AG10803 (cell line): ENCODE measurements around the gene MPPED1.

Source experiments
- DNase-seq: peaks from one replicate; pipeline ENCODE4 v3.0.0; 2010; ENCODE audit warnings: low read depth
- H3K4me3 ChIP-seq: 2 replicates; pipeline ENCODE4 v1.5.1; 2011; ENCODE audit warnings: mild to moderate bottlenecking, low read length, control low read depth
- TF ChIP-seq, protein P1 (sequence below): conservative IDR thresholded peaks from 2 replicates; pipeline ENCODE4 v1.5.1; 2011; ENCODE audit warnings: mild to moderate bottlenecking, low read length, control low read depth, inconsistent platforms

Gene MPPED1

DNA sequence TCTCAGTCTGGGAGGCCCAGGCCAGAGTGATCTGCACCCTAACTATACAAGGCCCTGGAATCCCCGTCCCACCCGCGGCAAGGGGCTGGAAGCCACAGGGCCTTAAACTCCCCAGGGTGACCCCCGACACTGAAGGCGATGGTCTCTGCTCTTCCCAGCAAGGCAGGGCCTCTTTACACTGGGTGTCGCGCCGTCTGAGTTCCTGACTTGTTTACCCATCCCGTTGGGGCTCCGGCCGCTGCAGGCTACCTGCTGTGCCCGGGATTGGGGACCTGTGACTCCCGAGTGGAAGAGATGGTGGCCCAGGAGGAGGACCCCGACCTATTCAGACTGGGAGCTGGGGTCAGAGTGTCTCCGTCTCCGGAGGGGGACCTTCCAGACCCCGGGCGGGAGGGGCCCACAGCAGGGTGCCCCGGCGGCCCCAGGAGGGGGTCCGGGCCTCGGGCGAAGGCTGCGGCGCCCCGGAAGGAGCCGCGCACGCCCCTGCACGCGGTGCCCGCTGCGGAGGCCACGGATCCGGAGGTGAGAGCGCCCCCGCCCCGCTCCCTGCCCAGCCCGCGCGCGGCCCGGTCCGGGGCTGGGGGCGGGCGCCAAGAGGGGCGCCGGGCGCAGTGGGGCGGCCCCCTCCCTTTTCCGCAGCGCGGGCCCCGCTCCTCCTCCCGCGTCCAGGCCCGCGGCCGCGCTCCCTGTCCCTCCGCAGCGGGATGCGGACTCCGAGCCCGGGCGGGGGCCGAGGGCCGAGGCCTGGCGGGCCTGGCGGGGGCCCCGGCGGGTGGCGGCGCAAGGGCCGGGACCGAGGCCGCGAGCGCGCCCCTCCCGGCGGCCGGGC lies 560 bp upstream of the MPPED1 start:
- TF ChIP-seq, protein P1, sequence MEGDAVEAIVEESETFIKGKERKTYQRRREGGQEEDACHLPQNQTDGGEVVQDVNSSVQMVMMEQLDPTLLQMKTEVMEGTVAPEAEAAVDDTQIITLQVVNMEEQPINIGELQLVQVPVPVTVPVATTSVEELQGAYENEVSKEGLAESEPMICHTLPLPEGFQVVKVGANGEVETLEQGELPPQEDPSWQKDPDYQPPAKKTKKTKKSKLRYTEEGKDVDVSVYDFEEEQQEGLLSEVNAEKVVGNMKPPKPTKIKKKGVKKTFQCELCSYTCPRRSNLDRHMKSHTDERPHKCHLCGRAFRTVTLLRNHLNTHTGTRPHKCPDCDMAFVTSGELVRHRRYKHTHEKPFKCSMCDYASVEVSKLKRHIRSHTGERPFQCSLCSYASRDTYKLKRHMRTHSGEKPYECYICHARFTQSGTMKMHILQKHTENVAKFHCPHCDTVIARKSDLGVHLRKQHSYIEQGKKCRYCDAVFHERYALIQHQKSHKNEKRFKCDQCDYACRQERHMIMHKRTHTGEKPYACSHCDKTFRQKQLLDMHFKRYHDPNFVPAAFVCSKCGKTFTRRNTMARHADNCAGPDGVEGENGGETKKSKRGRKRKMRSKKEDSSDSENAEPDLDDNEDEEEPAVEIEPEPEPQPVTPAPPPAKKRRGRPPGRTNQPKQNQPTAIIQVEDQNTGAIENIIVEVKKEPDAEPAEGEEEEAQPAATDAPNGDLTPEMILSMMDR: no peak
- no peak overlapping the region for H3K4me3 ChIP-seq
- DNase-seq: no peak

GRCh38 chr22:43412808-43413795 lies 1.3 kb downstream of the MPPED1 start:
- no peak overlapping the region for H3K4me3 ChIP-seq
- TF ChIP-seq, protein P1: no peak
- DNase-seq: no peak

DNA sequence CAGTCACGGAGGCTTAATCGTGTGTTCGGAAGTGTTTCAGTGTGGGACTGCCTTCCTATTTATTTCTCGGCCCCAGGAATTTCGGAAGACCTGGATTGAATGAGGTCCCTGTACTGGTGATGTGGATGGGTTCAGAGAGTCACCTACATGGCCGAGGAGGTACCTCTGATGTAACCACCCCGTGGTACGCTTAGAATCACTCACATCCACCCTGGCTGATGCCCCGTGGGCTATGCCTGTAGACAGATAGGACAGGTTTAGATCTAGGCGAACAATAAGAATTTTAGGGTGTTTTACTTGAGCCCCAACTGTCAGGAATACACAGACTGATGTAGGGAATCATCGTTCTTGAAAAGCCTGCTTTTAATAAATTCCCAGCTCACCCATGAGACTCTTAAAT lies 2.0 kb downstream of the MPPED1 start:
- H3K4me3 ChIP-seq: no peak overlapping the region
- TF ChIP-seq, protein P1: no peak
- no peak for DNase-seq

GRCh38 chr22:43415681-43416080 lies 3.9 kb downstream of the MPPED1 start:
- no peak for DNase-seq
- TF ChIP-seq, protein P1: no peak
- H3K4me3 ChIP-seq: no peak overlapping the region

DNA sequence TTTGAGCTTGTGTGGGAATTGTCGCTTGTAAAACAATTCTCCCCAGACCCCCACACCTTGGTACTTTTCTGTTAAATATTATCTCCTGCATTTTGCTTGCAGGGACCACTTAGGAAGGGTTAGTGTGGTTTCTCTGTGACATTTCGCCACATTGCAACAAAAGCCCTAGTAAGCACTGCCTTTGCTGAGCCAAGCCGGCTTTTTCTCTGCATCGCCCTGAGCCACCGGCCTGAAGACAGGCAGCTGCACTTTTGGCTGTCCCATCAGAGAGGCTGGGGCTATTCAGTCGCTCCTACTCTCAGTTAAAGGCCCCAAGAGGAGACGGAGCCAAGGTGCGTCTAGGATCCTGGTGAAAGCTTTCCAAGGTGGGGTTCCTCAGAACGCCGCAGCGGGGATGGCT lies 5.7 kb downstream of the MPPED1 start:
- no peak overlapping the region for H3K4me3 ChIP-seq
- no peak for DNase-seq
- TF ChIP-seq, protein P1: no peak

DNA sequence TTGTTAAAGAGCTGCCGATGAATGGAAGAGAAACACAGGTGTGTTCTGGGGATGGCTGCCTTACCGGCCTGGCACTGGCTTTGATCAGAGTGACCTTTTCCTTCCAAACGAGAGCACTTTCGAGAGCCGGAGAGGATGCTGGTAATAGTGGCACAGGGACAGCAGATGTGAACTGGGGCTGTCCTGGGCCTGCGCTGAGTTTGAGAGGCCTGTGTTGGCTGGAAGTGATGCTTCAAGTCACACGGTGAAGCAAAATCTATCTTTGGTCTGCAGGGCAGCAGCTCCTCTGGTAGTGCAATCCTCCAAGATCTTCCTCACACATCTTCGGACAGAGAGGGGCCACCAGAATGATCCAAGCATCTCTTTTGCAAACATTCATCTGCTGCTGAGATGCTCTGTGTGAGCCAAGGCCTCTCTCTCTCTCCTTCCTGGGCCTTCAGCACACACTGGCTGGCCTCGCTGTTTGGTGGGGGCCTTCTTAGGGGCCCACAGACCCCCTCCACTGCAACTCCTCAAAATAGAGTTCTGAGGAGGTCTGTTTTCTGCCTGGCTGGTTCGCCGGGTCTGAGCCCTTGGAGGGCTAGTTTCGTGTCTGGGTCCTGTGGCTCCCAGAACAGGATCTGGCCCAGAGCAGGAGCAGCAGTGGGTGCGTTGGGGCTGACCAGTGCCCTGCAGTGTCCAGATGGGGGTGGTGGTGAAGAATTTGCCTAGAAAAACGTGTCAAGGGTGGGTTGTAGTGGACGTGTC lies 6.4 kb downstream of the MPPED1 start:
- no peak for DNase-seq
- TF ChIP-seq, protein P1: no peak
- H3K4me3 ChIP-seq: no peak overlapping the region
